C4-2B (cell line): ENCODE data around the gene MEA1.

Experiments
- H3K27ac ChIP-seq: fragments of 450-650 bp; 2 replicates; pipeline ENCODE4 v1.5.1; 2017
- ZFX ChIP-seq: fragments of 450-650 bp; IDR thresholded peaks from 2 replicates; pipeline ENCODE4 v1.6.1; 2017
- TF ChIP-seq, protein P1 (sequence below): fragments of 450-650 bp; conservative IDR thresholded peaks from 2 replicates; pipeline ENCODE4 v1.5.1; 2017; ENCODE audit warnings: mild to moderate bottlenecking

Gene MEA1

DNA sequence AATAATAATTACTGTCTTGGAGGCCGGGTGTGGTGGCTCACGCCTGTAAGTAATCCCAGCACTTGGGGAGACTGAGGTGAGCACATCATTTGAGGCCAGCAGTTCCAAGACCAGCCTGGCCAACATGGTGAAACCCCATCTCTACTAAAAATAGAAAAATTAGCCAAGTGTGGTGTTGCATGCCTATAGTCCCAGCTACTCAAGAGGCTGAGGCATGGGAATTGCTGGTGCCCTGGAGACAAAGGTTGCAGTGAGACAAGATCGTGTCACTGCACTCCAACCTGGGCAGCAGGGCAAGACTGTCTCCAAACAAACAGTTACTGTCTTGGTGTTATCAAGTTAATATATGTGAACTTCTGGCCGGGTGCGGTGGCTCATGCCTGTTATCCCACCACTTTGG, 12.6 kb upstream of the MEA1 start:
- TF ChIP-seq, protein P1, sequence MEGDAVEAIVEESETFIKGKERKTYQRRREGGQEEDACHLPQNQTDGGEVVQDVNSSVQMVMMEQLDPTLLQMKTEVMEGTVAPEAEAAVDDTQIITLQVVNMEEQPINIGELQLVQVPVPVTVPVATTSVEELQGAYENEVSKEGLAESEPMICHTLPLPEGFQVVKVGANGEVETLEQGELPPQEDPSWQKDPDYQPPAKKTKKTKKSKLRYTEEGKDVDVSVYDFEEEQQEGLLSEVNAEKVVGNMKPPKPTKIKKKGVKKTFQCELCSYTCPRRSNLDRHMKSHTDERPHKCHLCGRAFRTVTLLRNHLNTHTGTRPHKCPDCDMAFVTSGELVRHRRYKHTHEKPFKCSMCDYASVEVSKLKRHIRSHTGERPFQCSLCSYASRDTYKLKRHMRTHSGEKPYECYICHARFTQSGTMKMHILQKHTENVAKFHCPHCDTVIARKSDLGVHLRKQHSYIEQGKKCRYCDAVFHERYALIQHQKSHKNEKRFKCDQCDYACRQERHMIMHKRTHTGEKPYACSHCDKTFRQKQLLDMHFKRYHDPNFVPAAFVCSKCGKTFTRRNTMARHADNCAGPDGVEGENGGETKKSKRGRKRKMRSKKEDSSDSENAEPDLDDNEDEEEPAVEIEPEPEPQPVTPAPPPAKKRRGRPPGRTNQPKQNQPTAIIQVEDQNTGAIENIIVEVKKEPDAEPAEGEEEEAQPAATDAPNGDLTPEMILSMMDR = no peak
- TF ChIP-seq ZFX = no peak
- no peak overlapping the region for H3K27ac ChIP-seq

- H3K27ac ChIP-seq = no peak overlapping the region
- no peak for TF ChIP-seq ZFX
- TF ChIP-seq, protein P1 = no peak
These were observed 10.7 kb upstream of the MEA1 start for GRCh38 chr6:43024436-43024835.

DNA sequence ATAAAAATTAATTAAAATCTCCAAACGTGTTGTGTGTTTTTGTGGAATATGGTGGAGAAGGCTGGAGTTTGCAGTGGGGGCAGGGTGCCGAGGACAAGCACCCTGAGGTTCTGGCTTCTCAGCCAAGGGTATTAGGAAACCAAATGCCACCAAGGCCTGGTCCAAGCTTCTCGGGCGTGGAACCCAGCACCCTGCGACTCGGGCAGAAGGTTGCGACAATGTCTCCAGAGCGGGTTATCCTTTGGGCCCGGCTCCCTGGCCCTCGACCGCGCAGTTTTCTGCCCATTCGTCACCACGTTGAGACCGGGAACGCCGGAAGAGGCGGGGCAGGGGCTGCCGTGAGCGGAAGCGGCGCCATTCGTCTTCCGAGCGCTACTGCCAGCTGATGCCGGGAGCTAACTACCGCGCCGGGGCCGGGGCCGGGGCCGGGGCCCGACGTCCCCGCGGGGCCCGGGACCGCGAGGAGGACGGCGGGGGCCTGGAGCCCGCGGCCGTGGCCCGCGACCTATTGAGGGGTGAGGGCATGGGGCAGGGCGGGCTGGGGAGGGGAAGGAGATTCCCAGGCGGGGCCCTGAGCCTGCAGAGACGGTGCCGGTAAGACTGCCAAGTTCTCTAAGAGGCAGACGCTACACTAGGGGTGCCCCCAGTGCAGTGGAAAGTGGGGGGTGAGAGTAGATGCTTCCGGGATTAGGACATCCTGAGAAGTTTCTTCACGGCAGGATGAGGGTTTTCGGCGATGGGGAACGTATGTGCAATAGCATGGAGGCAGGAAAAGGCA, 7.7 kb upstream of the MEA1 start, which contains the start of gene RRP36:
Gene RRP36 (plus strand): TSS at position 354 of the 778 bp plus-strand sequence. CDS start 32 bp downstream, at position 386.
- TF ChIP-seq ZFX = peak; percentile 67; the same call in 1 of the 2 replicates
- TF ChIP-seq, protein P1 = no peak
- peak within 1 kb of the TSS; percentile 95 for H3K27ac ChIP-seq

DNA sequence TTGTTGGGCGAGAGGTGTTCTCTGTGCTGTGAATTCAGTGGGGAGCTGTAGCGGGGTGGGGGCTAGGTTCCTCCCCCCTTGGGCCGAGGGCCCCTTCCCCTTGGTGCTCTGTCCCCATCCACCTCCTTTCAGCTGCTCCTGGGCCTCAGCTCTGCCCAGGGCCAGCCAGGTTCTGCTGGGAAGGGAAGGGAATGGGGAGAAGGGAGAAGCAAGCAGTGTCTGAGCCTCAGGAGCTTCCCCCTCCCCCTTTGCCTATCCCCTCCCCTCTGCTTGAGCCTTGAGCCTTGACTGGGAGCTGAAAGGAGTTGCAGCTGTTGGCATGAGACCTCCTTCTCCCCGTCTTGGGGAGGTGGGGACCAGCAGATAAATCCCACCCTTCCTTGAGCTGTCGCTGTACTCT, 7.1 kb upstream of the MEA1 start:
- H3K27ac ChIP-seq = peak overlapping the region; percentile 95
- TF ChIP-seq, protein P1 = no peak
- no peak for TF ChIP-seq ZFX

GRCh38 chr6:43020052-43020705, 6.4 kb upstream of the MEA1 start:
- TF ChIP-seq, protein P1 = no peak
- no peak for TF ChIP-seq ZFX
- peak overlapping the region; percentile 95; the same call in 1 of the 2 replicates for H3K27ac ChIP-seq

DNA sequence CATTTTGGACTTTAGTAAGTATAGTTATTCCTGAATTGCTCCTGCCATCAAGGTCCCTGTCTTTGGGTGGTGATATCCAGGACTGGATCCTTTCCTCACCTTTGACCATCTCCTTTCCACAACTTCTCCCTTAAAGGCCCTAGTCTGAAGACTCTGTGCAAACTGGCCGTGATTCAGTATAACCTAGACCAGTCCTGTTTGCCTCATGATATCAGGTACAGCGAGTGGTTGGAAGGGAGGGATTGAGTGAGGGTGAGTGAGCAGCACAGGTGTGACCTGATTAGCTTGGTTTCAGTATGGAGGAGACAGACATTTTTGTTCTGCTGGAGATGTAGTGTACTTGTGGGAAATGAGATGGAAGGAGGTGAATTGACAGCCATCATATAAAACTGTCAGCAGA, 5.4 kb upstream of the MEA1 start:
- no peak for TF ChIP-seq ZFX
- TF ChIP-seq, protein P1 = no peak
- no peak overlapping the region for H3K27ac ChIP-seq

DNA sequence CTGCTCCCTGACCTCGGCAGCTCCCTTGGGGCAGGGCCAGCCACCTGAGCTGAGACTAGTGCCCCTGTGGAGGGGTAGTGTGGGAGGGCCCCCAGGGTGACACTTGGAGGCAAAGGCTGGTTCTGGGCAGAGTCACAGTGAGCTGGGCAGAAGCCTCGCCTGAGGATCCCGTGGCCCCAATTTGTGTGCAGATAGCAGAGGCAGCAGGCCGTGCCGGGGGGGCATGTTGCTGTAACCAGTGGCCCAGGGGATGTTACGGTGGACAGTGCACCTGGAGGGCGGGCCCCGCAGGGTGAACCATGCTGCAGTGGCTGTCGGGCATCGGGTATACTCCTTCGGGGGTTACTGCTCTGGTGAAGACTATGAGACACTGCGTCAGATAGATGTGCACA, 3.2 kb upstream of the MEA1 start:
- no peak overlapping the region for H3K27ac ChIP-seq
- TF ChIP-seq ZFX = no peak
- TF ChIP-seq, protein P1 = no peak
